Ascending aorta (tissue), 2 donors: ENCODE data around the gene NR0B2. TPM values are rescaled to one million over a fixed set of nuclear protein-coding genes. Genes with fewer than 3 reads are reported as not detected.

Source experiments
- DNase-seq, 2 donors: peaks; one replicate each; pipeline ENCODE4 v3.0.0-alpha.2; 2019; ENCODE audit warnings: low spot score in 2 of 2
- H3K27ac ChIP-seq, 2 donors: fragments of 200-600 bp; sonication (generic); one replicate each; pipeline ENCODE4 v1.5.1; 2016 to 2017; ENCODE audit warnings: mild to moderate bottlenecking in 1 of 2
- H3K27me3 ChIP-seq: fragments of 200-600 bp; sonication (generic); one replicate; pipeline ENCODE4 v1.5.1; 2017
- H3K36me3 ChIP-seq, 2 donors: fragments of 200-600 bp; sonication (generic); one replicate each; pipeline ENCODE4 v1.5.1; 2016
- H3K4me1 ChIP-seq, 2 donors: fragments of 200-600 bp; sonication (generic); one replicate each; pipeline ENCODE4 v1.5.1; 2016 to 2017; ENCODE audit warnings: mild to moderate bottlenecking in 1 of 2
- H3K4me3 ChIP-seq, 2 donors: fragments of 200-600 bp; sonication (generic); one replicate each; pipeline ENCODE4 v1.5.1; 2016 to 2017; ENCODE audit warnings: mild to moderate bottlenecking in 1 of 2
- H3K9me3 ChIP-seq, 2 donors: fragments of 200-600 bp; sonication (generic); one replicate each; pipeline ENCODE4 v1.5.1; 2016
- CTCF ChIP-seq, 3 experiments: fragments of 200-600 bp in 2 of 3; fragments of 450-650 bp in 1 of 3; sonication (generic) in 2 of 3; IDR thresholded peaks; one replicate each; pipeline ENCODE4 v1.5.1; 2016 to 2019; ENCODE audit warnings: antibody characterized with exemption in 3 of 3, mild to moderate bottlenecking in 1 of 3, moderate library complexity in 1 of 3
- intact Hi-C: fragments of 100-400 bp; cut with DNase I; formaldehyde crosslinking; loops from one replicate; pipeline ENCODE4 v1.15.1; 2023
- total RNA-seq: library from RNA; depleted of rRNA; stranded (reverse); fragments of >200 nt; gene quantifications from one replicate; pipeline ENCODE4 v1.1.0, GENCODE V29; 2016

The NR0B2 gene
- total RNA-seq, 1 donor from 2014 or later: not detected

- no peak for DNase-seq
- TF ChIP-seq CTCF (IDR thresholded peaks at IDR 0.05): no peak
- peaks cover 6 to 15% of the 10 kb centered on the region in 2 donors for H3K4me1 ChIP-seq
- no peak overlapping the region for H3K4me3 ChIP-seq
- intact Hi-C loops: no loop called here
- H3K36me3 ChIP-seq: peaks cover 46 to 49% of the 10 kb centered on the region in 2 donors
- H3K27me3 ChIP-seq: no peaks in the 10 kb centered on the region
- H3K9me3 ChIP-seq: no peaks in the 10 kb centered on the region
- no peak overlapping the region for H3K27ac ChIP-seq
Measured at GRCh38 chr1:26897351-26897750, 16.4 kb downstream of the NR0B2 start.

- Histone ChIP-seq H3K36me3 (peaks cover 49 to 53% of the 10 kb centered on the region in 2 donors), H3K27me3 (no peaks in the 10 kb centered on the region), H3K4me3 (no peak overlapping the region), H3K4me1 (peaks cover 6 to 13% of the 10 kb centered on the region in 2 donors), H3K27ac (no peak overlapping the region), H3K9me3 (no peaks in the 10 kb centered on the region)
- intact Hi-C loops: no loop called here
- TF ChIP-seq CTCF (IDR thresholded peaks at IDR 0.05): no peak
- DNase-seq: no peak
Measured at GRCh38 chr1:26894263-26894662, 19.5 kb downstream of the NR0B2 start.

- TF ChIP-seq CTCF (IDR thresholded peaks at IDR 0.05): no peak
- peaks cover 60 to 69% of the 10 kb centered on the region in 2 donors for H3K36me3 ChIP-seq
- intact Hi-C loops: loop anchor here (1.0 kb wide), 2 partner anchors 10 to 25 kb away; partner anchors contain the start of gene GPATCH3
- no peaks in the 10 kb centered on the region for H3K9me3 ChIP-seq
- peaks cover 9 to 20% of the 10 kb centered on the region in 2 donors for H3K4me1 ChIP-seq
- no peaks in the 10 kb centered on the region for H3K27me3 ChIP-seq
- H3K27ac ChIP-seq: peak overlapping the region; percentile 92 to 96
- H3K4me3 ChIP-seq: peak overlapping the region; percentile 92 to 97
- DNase-seq: no peak
Measured at GRCh38 chr1:26890467-26890796, 23.3 kb downstream of the NR0B2 start.

GRCh38 chr1:26889551-26890466, 24.0 kb downstream of the NR0B2 start, which contains the start of gene GPN2:
GPN2 (minus strand) TSS chr1:26890283; CDS start chr1:26890096, 187 bp downstream.
- peak within 1 kb of the TSS; percentile 92 to 96 for H3K27ac ChIP-seq
- H3K36me3 ChIP-seq: peaks cover 62 to 71% of the 10 kb centered on the region in 2 donors
- H3K4me3 ChIP-seq: peak within 1 kb of the TSS; percentile 92 to 97
- no peak for TF ChIP-seq CTCF (IDR thresholded peaks at IDR 0.05)
- intact Hi-C loops: loop anchor here (1.0 kb wide), 2 partner anchors 10 to 25 kb away; partner anchors contain the start of gene GPATCH3
- peak; percentile 18 to 84 for DNase-seq
- H3K27me3 ChIP-seq: no peaks in the 10 kb centered on the region
- peaks cover 9 to 20% of the 10 kb centered on the region in 2 donors for H3K4me1 ChIP-seq
- H3K9me3 ChIP-seq: no peaks in the 10 kb centered on the region

GRCh38 chr1:26888231-26888630, 25.5 kb downstream of the NR0B2 start:
- Histone ChIP-seq H3K4me1 (peaks cover 9 to 20% of the 10 kb centered on the region in 2 donors), H3K27ac (no peak overlapping the region), H3K36me3 (peaks cover 63 to 71% of the 10 kb centered on the region in 2 donors), H3K27me3 (no peaks in the 10 kb centered on the region), H3K9me3 (no peaks in the 10 kb centered on the region), H3K4me3 (no peak overlapping the region)
- intact Hi-C loops: no loop called here
- no peak for TF ChIP-seq CTCF (IDR thresholded peaks at IDR 0.05)
- DNase-seq: no peak
